Measurements from ENCODE around the gene MEAK7. TPM values are rescaled to one million over a fixed set of nuclear protein-coding genes. Genes with fewer than 3 reads are reported as not detected.

The MEAK7 gene
- total RNA-seq, 1 experiment from 2014 or later: 62.3 TPM

GRCh38 chr16:84524346-84524920, 20.0 kb upstream of the MEAK7 start:
- intact Hi-C loops (cut with micrococcal nuclease): no loop called here
- no TSS peak for BruUV-seq (replicated peaks)
- no peak for TF ChIP-seq CTCF (IDR thresholded peaks at IDR 0.05; ENCODE audit: unreplicated experiment)
- H3K36me3 Mint-ChIP-seq (ENCODE audit: insufficient read depth, unreplicated experiment): no peaks in the 10 kb centered on the region
- ChIA-PET CTCF (interaction anchor here (0.6 to 1.9 kb wide), 4 partner anchors 8 to 18 kb away, joined by 3 to 6 read pairs (median 4); no protein-coding TSS in a partner anchor), POLR2A (no interaction called here)
- H3K27ac Mint-ChIP-seq (ENCODE audit: low read depth, unreplicated experiment): no peak overlapping the region
- no peak for DNase-seq (ENCODE audit: unreplicated experiment)
- no peaks in the 10 kb centered on the region for H3K27me3 Mint-ChIP-seq (ENCODE audit: insufficient read depth, unreplicated experiment)
- peaks cover 5% of the 10 kb centered on the region for H3K4me1 Mint-ChIP-seq (ENCODE audit: insufficient read depth, unreplicated experiment)
- peaks cover 6% of the 10 kb centered on the region for H3K9me3 Mint-ChIP-seq (ENCODE audit: unreplicated experiment)
- no peak overlapping the region for H3K4me3 Mint-ChIP-seq (ENCODE audit: unreplicated experiment)

DNA sequence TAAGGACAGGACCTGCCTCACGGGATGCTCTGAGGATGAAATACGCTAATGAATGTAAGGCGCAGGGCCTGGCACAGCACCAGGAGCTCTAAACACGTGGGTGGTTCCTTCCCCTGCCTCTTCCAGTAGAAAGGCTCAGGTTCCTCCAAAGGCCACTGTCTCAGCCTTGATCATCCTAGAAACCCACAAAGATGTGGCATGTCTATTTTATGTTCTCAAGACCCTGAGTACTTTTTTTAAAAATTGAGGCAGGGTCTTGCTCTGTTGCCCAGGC, 17.0 kb upstream of the MEAK7 start:
- DNase-seq (ENCODE audit: unreplicated experiment): peak; percentile 51
- TF ChIP-seq CTCF (IDR thresholded peaks at IDR 0.05; ENCODE audit: unreplicated experiment): no peak
- ChIA-PET CTCF (interaction anchor here (0.5 to 2.7 kb wide), 6 partner anchors 9 to 219 kb away, joined by 3 to 12 read pairs (median 5); no protein-coding TSS in a partner anchor), POLR2A (interaction anchor here (1.5 kb wide), 1 partner anchor 9 kb away, joined by 8 read pairs; no protein-coding TSS in a partner anchor)
- Mint-ChIP-seq H3K27ac (ENCODE audit: low read depth, unreplicated experiment) (no peak overlapping the region), H3K9me3 (ENCODE audit: unreplicated experiment) (no peaks in the 10 kb centered on the region), H3K36me3 (ENCODE audit: insufficient read depth, unreplicated experiment) (no peaks in the 10 kb centered on the region), H3K4me3 (ENCODE audit: unreplicated experiment) (no peak overlapping the region), H3K27me3 (ENCODE audit: insufficient read depth, unreplicated experiment) (no peaks in the 10 kb centered on the region), H3K4me1 (ENCODE audit: insufficient read depth, unreplicated experiment) (no peaks in the 10 kb centered on the region)
- intact Hi-C loops (cut with micrococcal nuclease): no loop called here
- BruUV-seq (replicated peaks): no TSS peak

DNA sequence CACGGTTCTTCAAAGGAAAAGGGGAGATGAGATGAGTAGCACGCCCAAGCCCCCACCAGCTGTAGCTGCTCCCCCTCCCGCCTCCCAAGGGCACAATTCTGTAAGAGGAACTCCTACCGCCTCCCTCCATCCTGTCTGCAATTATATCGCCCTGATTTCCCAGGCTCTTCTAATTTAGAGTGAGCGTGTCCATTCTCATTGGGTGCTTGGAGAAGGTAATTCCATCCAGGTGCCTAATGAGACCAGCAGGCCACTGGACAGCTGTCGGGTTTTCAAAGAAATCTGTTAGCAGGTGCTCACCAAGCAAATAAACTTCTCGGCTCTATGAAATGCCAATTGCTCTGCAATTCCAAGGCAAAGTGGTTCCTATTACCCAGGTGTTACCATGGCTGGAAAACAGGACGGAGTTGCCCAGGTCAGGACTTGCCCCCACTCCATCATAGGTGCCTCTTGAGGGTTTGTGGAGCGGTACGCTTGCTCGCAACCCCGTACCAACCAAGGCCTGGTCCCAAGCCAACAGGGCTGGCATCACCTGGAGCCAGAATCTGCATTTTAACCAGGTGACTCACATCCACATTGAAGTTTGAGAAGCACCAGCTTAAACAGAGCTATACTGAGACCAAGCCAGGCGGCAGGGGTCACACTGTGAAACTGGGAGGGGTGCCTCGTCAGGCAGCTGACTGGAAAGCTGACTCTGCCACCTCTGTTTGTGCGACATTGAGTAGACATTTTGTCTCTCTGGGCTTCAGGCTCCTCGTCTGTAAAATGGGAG, 16.5 kb upstream of the MEAK7 start:
- no TSS peak for BruUV-seq (replicated peaks)
- intact Hi-C loops (cut with micrococcal nuclease): no loop called here
- Mint-ChIP-seq H3K27me3 (ENCODE audit: insufficient read depth, unreplicated experiment) (no peaks in the 10 kb centered on the region), H3K36me3 (ENCODE audit: insufficient read depth, unreplicated experiment) (no peaks in the 10 kb centered on the region), H3K9me3 (ENCODE audit: unreplicated experiment) (no peaks in the 10 kb centered on the region), H3K27ac (ENCODE audit: low read depth, unreplicated experiment) (no peak overlapping the region), H3K4me3 (ENCODE audit: unreplicated experiment) (no peak overlapping the region), H3K4me1 (ENCODE audit: insufficient read depth, unreplicated experiment) (no peaks in the 10 kb centered on the region)
- ChIA-PET CTCF (interaction anchor here (0.5 to 2.7 kb wide), 9 partner anchors 9 to 220 kb away, joined by 3 to 12 read pairs (median 4); no protein-coding TSS in a partner anchor), POLR2A (interaction anchor here (1.5 kb wide), 1 partner anchor 10 kb away, joined by 8 read pairs; no protein-coding TSS in a partner anchor)
- TF ChIP-seq CTCF (IDR thresholded peaks at IDR 0.05; ENCODE audit: unreplicated experiment): no peak
- DNase-seq (ENCODE audit: unreplicated experiment): peak; percentile 49

DNA sequence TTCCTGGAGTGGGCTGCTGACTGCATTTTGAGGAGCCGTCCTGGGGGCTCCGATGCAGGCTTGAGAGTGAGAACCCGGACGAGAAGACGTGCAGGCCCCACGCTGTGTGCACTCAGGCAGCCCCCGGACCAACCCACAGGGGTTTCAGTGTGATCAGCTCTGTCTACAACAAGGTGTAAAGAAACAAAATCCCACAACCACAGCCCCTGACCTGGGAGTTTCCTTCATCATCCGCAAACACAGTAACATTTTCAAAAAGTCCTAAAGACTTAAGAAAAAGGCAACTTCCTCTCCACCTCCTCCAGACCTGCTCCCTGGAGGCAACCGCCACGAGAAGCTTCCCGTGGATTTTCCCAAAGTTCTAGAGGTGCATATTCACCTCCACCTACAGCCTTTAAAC, 15.4 kb upstream of the MEAK7 start:
- ChIA-PET CTCF (interaction anchor here (0.6 to 2.7 kb wide), 7 partner anchors 8 to 693 kb away, joined by 3 to 12 read pairs (median 3); no protein-coding TSS in a partner anchor), POLR2A (no interaction called here)
- no peak overlapping the region for H3K4me3 Mint-ChIP-seq (ENCODE audit: unreplicated experiment)
- no peak for TF ChIP-seq CTCF (IDR thresholded peaks at IDR 0.05; ENCODE audit: unreplicated experiment)
- no peak overlapping the region for H3K27ac Mint-ChIP-seq (ENCODE audit: low read depth, unreplicated experiment)
- intact Hi-C loops (cut with micrococcal nuclease): no loop called here
- H3K36me3 Mint-ChIP-seq (ENCODE audit: insufficient read depth, unreplicated experiment): no peaks in the 10 kb centered on the region
- DNase-seq (ENCODE audit: unreplicated experiment): no peak
- no TSS peak for BruUV-seq (replicated peaks)
- H3K27me3 Mint-ChIP-seq (ENCODE audit: insufficient read depth, unreplicated experiment): no peaks in the 10 kb centered on the region
- H3K4me1 Mint-ChIP-seq (ENCODE audit: insufficient read depth, unreplicated experiment): no peaks in the 10 kb centered on the region
- H3K9me3 Mint-ChIP-seq (ENCODE audit: unreplicated experiment): no peaks in the 10 kb centered on the region

Data from MCF 10A (cell line).